Right lobe of liver (tissue), 4 donors: ENCODE results near the gene GJB5.

Experiments used
- CTCF ChIP-seq, 4 donors: fragments of 200-600 bp in 3 of 4; fragments of 450-650 bp in 1 of 4; IDR thresholded peaks; one replicate each; pipeline versions ENCODE4 v1.5.1 to v1.8.0; 2016 to 2022; ENCODE audit warnings: antibody characterized with exemption in 4 of 4, mild to moderate bottlenecking in 2 of 4
- POLR2A ChIP-seq: fragments of 450-650 bp; IDR thresholded peaks from one replicate; pipeline ENCODE4 v1.6.1; 2017; ENCODE audit warnings: antibody characterized with exemption, mild to moderate bottlenecking
- donor health status: DM: no; HTN: no; CAD: no.
- donor health status: DM: no; HTN: no; CAD: no.
- donor health status: DM: no; HTN: yes; CAD: no.

GRCh38 chr1:34759503-34760357 is 4.9 kb downstream of the GJB5 start, which contains the start of gene GJB4:
- no peak for TF ChIP-seq CTCF (IDR thresholded peaks at IDR 0.05)
- no peak for TF ChIP-seq POLR2A
